ENCODE measurements around the gene FRMPD4.

DNA sequence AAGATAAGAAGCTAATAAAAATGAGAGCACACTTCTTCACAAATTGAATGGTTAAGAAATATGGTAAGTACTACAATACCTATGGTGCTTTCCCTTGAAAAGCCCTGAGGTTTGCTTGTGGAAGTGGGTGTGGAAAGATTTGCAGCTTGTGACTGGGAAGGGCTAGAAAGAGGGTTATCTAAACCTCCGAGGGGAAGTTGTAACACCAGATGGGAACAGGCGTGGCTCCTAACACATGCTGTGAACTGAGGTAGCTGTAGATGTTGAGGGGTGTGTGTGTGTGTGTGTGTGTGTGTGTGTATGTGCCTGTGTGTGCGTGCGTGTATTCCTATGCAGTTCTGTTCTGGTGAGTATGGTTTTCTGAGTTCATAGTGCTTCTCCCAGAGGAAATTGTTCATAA is 21.5 kb downstream of the FRMPD4 start:
- TF ChIP-seq, protein P1, sequence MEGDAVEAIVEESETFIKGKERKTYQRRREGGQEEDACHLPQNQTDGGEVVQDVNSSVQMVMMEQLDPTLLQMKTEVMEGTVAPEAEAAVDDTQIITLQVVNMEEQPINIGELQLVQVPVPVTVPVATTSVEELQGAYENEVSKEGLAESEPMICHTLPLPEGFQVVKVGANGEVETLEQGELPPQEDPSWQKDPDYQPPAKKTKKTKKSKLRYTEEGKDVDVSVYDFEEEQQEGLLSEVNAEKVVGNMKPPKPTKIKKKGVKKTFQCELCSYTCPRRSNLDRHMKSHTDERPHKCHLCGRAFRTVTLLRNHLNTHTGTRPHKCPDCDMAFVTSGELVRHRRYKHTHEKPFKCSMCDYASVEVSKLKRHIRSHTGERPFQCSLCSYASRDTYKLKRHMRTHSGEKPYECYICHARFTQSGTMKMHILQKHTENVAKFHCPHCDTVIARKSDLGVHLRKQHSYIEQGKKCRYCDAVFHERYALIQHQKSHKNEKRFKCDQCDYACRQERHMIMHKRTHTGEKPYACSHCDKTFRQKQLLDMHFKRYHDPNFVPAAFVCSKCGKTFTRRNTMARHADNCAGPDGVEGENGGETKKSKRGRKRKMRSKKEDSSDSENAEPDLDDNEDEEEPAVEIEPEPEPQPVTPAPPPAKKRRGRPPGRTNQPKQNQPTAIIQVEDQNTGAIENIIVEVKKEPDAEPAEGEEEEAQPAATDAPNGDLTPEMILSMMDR (IDR thresholded peaks at IDR 0.05), result no peak
- TF ChIP-seq POLR2A (IDR thresholded peaks at IDR 0.05), result no peak

Measured in lower leg skin (tissue), 3 donors.